Mesendoderm (in vitro differentiated cells): ENCODE measurements around the gene C6orf136.

Experiments used
- DNase-seq: peaks from one replicate; pipeline ENCODE4 v3.0.0; 2013
- H2AK5ac ChIP-seq: 2 replicates; pipeline ENCODE4 v1.6.1; 2013; ENCODE audit warnings: low read length, inconsistent platforms
- H2BK120ac ChIP-seq: 2 replicates; pipeline ENCODE4 v1.6.1; 2013; ENCODE audit warnings: low read depth, mild to moderate bottlenecking, low read length, moderate library complexity, mixed read lengths
- H2BK15ac ChIP-seq: replicated peaks from 2 replicates; pipeline ENCODE4 v1.6.1; 2013; ENCODE audit warnings: low read depth, mild to moderate bottlenecking, moderate library complexity
- H2BK5ac ChIP-seq: 2 replicates; pipeline ENCODE4 v1.6.1; 2013; ENCODE audit warnings: low read length, inconsistent platforms
- H3K18ac ChIP-seq: 2 replicates; pipeline ENCODE4 v1.6.1; 2013; ENCODE audit warnings: mild to moderate bottlenecking, low read length, mixed read lengths
- H3K23ac ChIP-seq: one replicate; pipeline ENCODE4 v1.6.1; 2013; ENCODE audit warnings: low read length
- H3K27ac ChIP-seq: 2 replicates; pipeline ENCODE4 v1.5.1; 2013; ENCODE audit warnings: low read depth, mild to moderate bottlenecking, inconsistent platforms, low read length, moderate library complexity
- H3K27me3 ChIP-seq: 2 replicates; pipeline ENCODE4 v1.6.1; 2013; ENCODE audit warnings: low read length, control low read depth, mild to moderate bottlenecking, inconsistent platforms; ENCODE audit not compliant: insufficient read depth, poor library complexity
- H3K36me3 ChIP-seq: 2 replicates; pipeline ENCODE4 v1.6.1; 2013; ENCODE audit warnings: low read length, inconsistent platforms; ENCODE audit not compliant: control insufficient read depth, insufficient read depth
- H3K4ac ChIP-seq: one replicate; pipeline ENCODE4 v1.6.1; 2013; ENCODE audit warnings: low read depth, mild to moderate bottlenecking, low read length, moderate library complexity
- H3K4me1 ChIP-seq: 2 replicates; pipeline ENCODE4 v1.6.1; 2013; ENCODE audit warnings: low read depth, low read length, inconsistent platforms; ENCODE audit not compliant: control insufficient read depth
- H3K4me2 ChIP-seq: 2 replicates; pipeline ENCODE4 v1.6.1; 2013; ENCODE audit warnings: low read length
- H3K4me3 ChIP-seq: 2 replicates; pipeline ENCODE4 v1.5.1; 2013; ENCODE audit warnings: mild to moderate bottlenecking, low read length
- H3K56ac ChIP-seq: one replicate; pipeline ENCODE4 v1.6.1; 2013; ENCODE audit warnings: low read length
- H3K79me1 ChIP-seq: 2 replicates; pipeline ENCODE4 v1.6.1; 2013; ENCODE audit warnings: low read length, inconsistent platforms
- H3K79me2 ChIP-seq: 2 replicates; pipeline ENCODE4 v1.6.1; 2013; ENCODE audit warnings: mild to moderate bottlenecking, low read length; ENCODE audit not compliant: control insufficient read depth, insufficient read depth
- H3K9ac ChIP-seq: 2 replicates; pipeline ENCODE4 v1.6.1; 2013; ENCODE audit warnings: low read length, inconsistent platforms
- H4K5ac ChIP-seq: one replicate; pipeline ENCODE4 v1.6.1; 2013; ENCODE audit warnings: low read length
- H4K8ac ChIP-seq: one replicate; pipeline ENCODE4 v1.6.1; 2013; ENCODE audit warnings: low read depth, mild to moderate bottlenecking, control low read depth, low read length, moderate library complexity
- WGBS: extraction: QIAGEN DNeasy Blood & Tissue Kit; methylation state at CpG from one replicate; pipeline ENCODE4 v1.1.7; 2013; ENCODE audit warnings: low lambda C conversion rate, missing lambda C conversion rate; ENCODE audit not compliant: insufficient coverage; ENCODE audit errors: extremely low coverage; 5-methylcytosine and 5-hydroxymethylcytosine counted together

C6orf136 gene

GRCh38 chr6:30640481-30640880 is 6.5 kb upstream of the C6orf136 start:
- Histone ChIP-seq H3K79me2 (peaks cover 3% of the 10 kb centered on the region), H3K27ac (no peak overlapping the region), H3K23ac (no peak overlapping the region), H3K4ac (no peak overlapping the region), H2BK120ac (no peak overlapping the region), H4K5ac (no peak overlapping the region), H3K4me2 (no peak overlapping the region), H3K18ac (no peak overlapping the region), H3K56ac (no peak overlapping the region), H4K8ac (no peak overlapping the region), H3K27me3 (no peaks in the 10 kb centered on the region), H3K4me1 (no peaks in the 10 kb centered on the region), H2BK5ac (no peak overlapping the region), H3K9ac (no peak overlapping the region), H2BK15ac (no peak overlapping the region), H3K36me3 (peaks cover 7% of the 10 kb centered on the region), H3K79me1 (peaks cover 5% of the 10 kb centered on the region), H2AK5ac (no peak overlapping the region), H3K4me3 (no peak overlapping the region)
- WGBS, result no CpG with 5 or more reads among the region's 10 CpGs
- no peak for DNase-seq

DNA sequence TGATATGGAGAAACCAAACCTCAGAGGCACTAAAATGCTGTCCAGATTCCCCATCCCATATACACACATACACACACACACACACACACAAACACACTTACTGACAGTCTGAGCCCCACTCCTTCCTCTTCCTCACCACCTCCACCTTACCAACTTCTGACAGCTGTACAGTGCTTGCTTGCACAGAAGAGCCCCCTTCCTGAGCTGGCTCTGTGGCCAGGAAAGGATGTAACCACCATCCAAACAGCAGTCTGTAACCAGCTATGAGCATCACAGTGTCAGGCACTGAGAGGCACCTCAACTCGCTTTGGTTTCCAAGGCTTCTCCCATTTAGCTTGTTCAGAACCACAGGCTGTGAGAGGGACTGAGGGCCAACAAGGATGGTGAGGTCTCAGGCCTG is 5.9 kb upstream of the C6orf136 start:
- no peak overlapping the region for H3K27ac ChIP-seq
- peaks cover 7% of the 10 kb centered on the region for H3K36me3 ChIP-seq

GRCh38 chr6:30643656-30644055 is 3.3 kb upstream of the C6orf136 start:
- H2BK120ac ChIP-seq, result no peak overlapping the region
- no peak overlapping the region for H3K4me2 ChIP-seq
- H3K18ac ChIP-seq, result no peak overlapping the region
- no peak overlapping the region for H3K27ac ChIP-seq
- no peak for DNase-seq
- peaks cover 7% of the 10 kb centered on the region for H3K36me3 ChIP-seq
- H3K79me1 ChIP-seq, result peaks cover 13% of the 10 kb centered on the region
- H3K4ac ChIP-seq, result no peak overlapping the region
- H3K79me2 ChIP-seq, result peaks cover 16% of the 10 kb centered on the region
- WGBS, result no CpG with 5 or more reads among the region's 2 CpGs
- peaks cover 2% of the 10 kb centered on the region for H3K4me1 ChIP-seq
- no peak overlapping the region for H2AK5ac ChIP-seq
- H3K23ac ChIP-seq, result no peak overlapping the region
- no peak overlapping the region for H3K56ac ChIP-seq
- no peak overlapping the region for H4K8ac ChIP-seq
- H2BK5ac ChIP-seq, result no peak overlapping the region
- no peak overlapping the region for H3K9ac ChIP-seq
- no peak overlapping the region for H3K4me3 ChIP-seq
- H2BK15ac ChIP-seq, result no peak overlapping the region
- no peak overlapping the region for H4K5ac ChIP-seq
- H3K27me3 ChIP-seq, result no peaks in the 10 kb centered on the region

More for the DNA sequence above, 5.9 kb upstream of the C6orf136 start:
- Histone ChIP-seq H4K8ac (no peak overlapping the region), H2BK5ac (no peak overlapping the region), H3K27me3 (no peaks in the 10 kb centered on the region), H3K56ac (no peak overlapping the region), H3K4me1 (peaks cover under 1% of the 10 kb centered on the region), H2BK120ac (no peak overlapping the region), H3K18ac (no peak overlapping the region), H3K79me2 (peaks cover 8% of the 10 kb centered on the region), H3K4ac (no peak overlapping the region), H2BK15ac (no peak overlapping the region), H3K9ac (no peak overlapping the region), H2AK5ac (no peak overlapping the region), H3K4me3 (no peak overlapping the region), H4K5ac (no peak overlapping the region), H3K79me1 (peaks cover 9% of the 10 kb centered on the region), H3K23ac (no peak overlapping the region), H3K4me2 (no peak overlapping the region)
- WGBS, result no CpG with 5 or more reads among the region's 1 CpG
- no peak for DNase-seq

DNA sequence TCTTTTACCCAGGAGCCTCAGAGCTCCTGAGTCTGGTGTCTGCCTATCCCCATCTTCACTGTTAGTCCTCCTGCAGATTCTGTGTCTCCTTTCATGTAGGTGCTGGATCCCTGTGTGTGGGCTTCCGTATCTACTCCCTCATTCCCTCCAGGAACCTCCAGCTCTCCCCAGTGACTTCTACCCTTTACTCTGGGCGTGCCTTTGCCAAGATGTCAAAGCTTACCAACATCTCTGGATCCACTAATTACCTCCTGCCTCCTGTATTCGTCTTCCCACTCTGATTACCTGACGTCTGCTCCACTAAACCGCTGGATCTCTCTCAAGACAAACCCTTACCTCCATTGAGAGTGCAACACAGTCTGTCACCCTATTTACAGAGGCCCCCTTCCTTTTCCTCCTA is 2.2 kb upstream of the C6orf136 start:
- no peak overlapping the region for H3K4me3 ChIP-seq
- H3K27me3 ChIP-seq, result no peaks in the 10 kb centered on the region
- no peak overlapping the region for H3K23ac ChIP-seq
- H3K79me1 ChIP-seq, result peaks cover 16% of the 10 kb centered on the region
- no peak overlapping the region for H3K56ac ChIP-seq
- no peak for DNase-seq
- H3K27ac ChIP-seq, result no peak overlapping the region
- no peak overlapping the region for H3K4ac ChIP-seq
- no peak overlapping the region for H2BK120ac ChIP-seq
- H3K36me3 ChIP-seq, result peaks cover 7% of the 10 kb centered on the region
- H4K8ac ChIP-seq, result no peak overlapping the region
- no peak overlapping the region for H2AK5ac ChIP-seq
- H3K18ac ChIP-seq, result no peak overlapping the region
- no peak overlapping the region for H2BK5ac ChIP-seq
- H4K5ac ChIP-seq, result no peak overlapping the region
- H3K9ac ChIP-seq, result no peak overlapping the region
- no peak overlapping the region for H2BK15ac ChIP-seq
- H3K79me2 ChIP-seq, result peaks cover 16% of the 10 kb centered on the region
- peaks cover 2% of the 10 kb centered on the region for H3K4me1 ChIP-seq
- no CpG with 5 or more reads among the region's 5 CpGs for WGBS
- no peak overlapping the region for H3K4me2 ChIP-seq

DNA sequence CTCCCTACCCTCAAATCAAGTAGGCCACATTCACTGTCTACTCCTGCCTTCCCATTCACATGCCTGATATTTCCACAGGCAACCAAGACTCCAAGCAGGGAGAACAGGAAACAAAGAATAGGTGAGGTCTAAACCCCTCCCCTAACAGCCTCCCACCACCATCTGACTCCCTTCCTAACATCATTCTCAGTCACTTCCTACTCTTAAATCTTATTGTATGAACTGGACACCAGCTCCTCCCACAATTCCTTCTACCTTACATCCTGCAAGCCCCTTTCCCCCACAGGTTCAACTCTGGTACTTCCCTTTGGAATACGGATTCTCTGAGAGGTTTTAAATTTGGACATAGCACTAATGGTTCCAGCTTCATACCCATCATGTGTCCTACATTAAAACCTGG is 944 bp upstream of the C6orf136 start:
- Histone ChIP-seq H3K4me1 (peaks cover 2% of the 10 kb centered on the region), H3K27ac (no peak overlapping the region), H2AK5ac (no peak overlapping the region), H3K56ac (peak overlapping the region; percentile 74), H4K8ac (no peak overlapping the region), H2BK15ac (no peak overlapping the region), H2BK120ac (no peak overlapping the region), H2BK5ac (no peak overlapping the region), H3K79me2 (peaks cover 16% of the 10 kb centered on the region), H3K18ac (no peak overlapping the region), H3K4me2 (peak overlapping the region; percentile 61), H3K23ac (no peak overlapping the region), H3K27me3 (no peaks in the 10 kb centered on the region), H4K5ac (no peak overlapping the region), H3K9ac (peak overlapping the region; percentile 57), H3K4ac (no peak overlapping the region), H3K4me3 (no peak overlapping the region), H3K36me3 (peaks cover 7% of the 10 kb centered on the region), H3K79me1 (peaks cover 16% of the 10 kb centered on the region)
- no peak for DNase-seq
- WGBS, result no CpG with 5 or more reads among the region's 1 CpG
